Lung (tissue), 12 donors: ENCODE measurements around the gene SHH. TPM values are rescaled to one million over a fixed set of nuclear protein-coding genes. Genes with fewer than 3 reads are reported as not detected.
"Not testable (repeated sequence)": the region's sequence is repeated elsewhere in the genome, so short reads cannot be mapped to it uniquely, and the experiment has no call there.

Source experiments
- ATAC-seq: fragments of 200-7000 bp; cut with Tn5 transposase; one replicate; pipeline ENCODE4 v1.9.1; 2020; ENCODE audit warnings: moderate number of reproducible peaks; ENCODE audit not compliant: insufficient read depth, low FRiP score
- DNase-seq, 3 donors: peaks; one replicate each; pipeline ENCODE4 v3.0.0-alpha.2; 2013 to 2017
- H3K27ac ChIP-seq, 2 donors: one replicate each; pipeline ENCODE4 v1.5.1; 2013; ENCODE audit warnings: mild to moderate bottlenecking in 2 of 2, moderate library complexity in 2 of 2, control low read depth in 1 of 2, inconsistent platforms in 1 of 2, low read depth in 1 of 2, low read length in 1 of 2
- H3K27me3 ChIP-seq, 3 donors: one replicate each; pipeline ENCODE4 v1.5.1; 2013; ENCODE audit warnings: low read length in 2 of 3; ENCODE audit not compliant: control insufficient read depth in 3 of 3, insufficient read depth in 3 of 3
- H3K36me3 ChIP-seq, 4 donors: one replicate each; pipeline ENCODE4 v1.5.1; 2013; ENCODE audit warnings: low read length in 4 of 4, mild to moderate bottlenecking in 1 of 4, moderate library complexity in 1 of 4; ENCODE audit not compliant: control insufficient read depth in 4 of 4, insufficient read depth in 4 of 4
- H3K4me1 ChIP-seq, 5 donors: one replicate each; pipeline ENCODE4 v1.5.1; 2013; ENCODE audit warnings: low read length in 5 of 5, mild to moderate bottlenecking in 2 of 5, moderate library complexity in 1 of 5; ENCODE audit not compliant: control insufficient read depth in 5 of 5, insufficient read depth in 5 of 5
- H3K4me3 ChIP-seq: one replicate; pipeline ENCODE4 v1.5.1; 2013; ENCODE audit warnings: mild to moderate bottlenecking, control low read depth, moderate library complexity
- H3K9ac ChIP-seq, 2 donors: one replicate each; pipeline ENCODE4 v1.5.1; 2013; ENCODE audit warnings: low read length in 2 of 2, control low read depth in 1 of 2; ENCODE audit not compliant: insufficient read depth in 1 of 2
- H3K9me3 ChIP-seq, 4 donors: one replicate each; pipeline ENCODE4 v1.5.1; 2013; ENCODE audit warnings: low read length in 3 of 4, mild to moderate bottlenecking in 1 of 4, moderate library complexity in 1 of 4; ENCODE audit not compliant: control insufficient read depth in 4 of 4, insufficient read depth in 3 of 4
- CTCF ChIP-seq: IDR thresholded peaks from 2 replicates; pipeline ENCODE4 v1.5.1; 2012; ENCODE audit warnings: mild to moderate bottlenecking; ENCODE audit errors: control extremely low read depth, extremely low read depth
- WGBS, 2 donors: extraction: QIAGEN DNeasy Blood & Tissue Kit; methylation state at CpG; one replicate each; pipeline ENCODE4 v1.1.7; 2013; 5-methylcytosine and 5-hydroxymethylcytosine counted together
- polyA plus RNA-seq, 2 donors: library from polyadenylated mRNA; stranded (reverse); fragments of 200-250 nt; gene quantifications; one replicate each; pipeline ENCODE4 v1.2.1, GENCODE V29; 2013
- total RNA-seq, 2 donors: library from RNA; depleted of rRNA in 1 of 2; stranded (reverse); fragments of >200 nt in 1 of 2; gene quantifications; one replicate each; pipeline ENCODE4 v1.2.1, GENCODE V29; 2014 to 2021
- donor health status: control.
- donor health status: control.
- donor health status: Bipolar disorder and iron deficiency.
- donor health status: healthy.
- donor health status: DM: yes; HTN: yes; CAD: no.

SHH gene
- total and polyA plus RNA-seq, 4 donors, result 1.5 to 9.3 (median 4.4) TPM

GRCh38 chr7:155840909-155841308, 28.6 kb upstream of the SHH start:
- Histone ChIP-seq H3K9ac (no peak overlapping the region), H3K9me3 (no peaks in the 10 kb centered on the region), H3K27me3 (no peaks in the 10 kb centered on the region), H3K4me3 (no peak overlapping the region), H3K27ac (no peak overlapping the region), H3K36me3 (no peaks in the 10 kb centered on the region), H3K4me1 (peaks cover 0 to 7% (median 0%) of the 10 kb centered on the region in 5 donors)
- TF ChIP-seq CTCF, result no peak
- ATAC-seq (no peak), DNase-seq (no peak)
- WGBS, 2 donors, result 85 to 90% methylated on average over 8 of the region's 8 CpGs

- no peak for TF ChIP-seq CTCF
- Histone ChIP-seq H3K4me1 (peaks cover 0 to 7% (median 0%) of the 10 kb centered on the region in 5 donors), H3K9ac (no peak overlapping the region), H3K4me3 (no peak overlapping the region), H3K27me3 (no peaks in the 10 kb centered on the region), H3K27ac (no peak overlapping the region), H3K9me3 (no peaks in the 10 kb centered on the region), H3K36me3 (no peaks in the 10 kb centered on the region)
- 83 to 86% methylated on average over 21 of the region's 21 CpGs for WGBS, 2 donors
- DNase-seq (no peak), ATAC-seq (no peak)
These were observed 28.1 kb upstream of the SHH start for GRCh38 chr7:155840262-155840885.

GRCh38 chr7:155839461-155839860, 27.2 kb upstream of the SHH start:
- DNase-seq (no peak), ATAC-seq (no peak)
- no peaks in the 10 kb centered on the region for H3K9me3 ChIP-seq
- H3K36me3 ChIP-seq, result no peaks in the 10 kb centered on the region
- H3K4me3 ChIP-seq, result no peak overlapping the region
- H3K27ac ChIP-seq, result no peak overlapping the region
- no peak overlapping the region for H3K9ac ChIP-seq
- H3K4me1 ChIP-seq, result peaks cover 0 to 5% (median 0%) of the 10 kb centered on the region in 5 donors
- no peak for TF ChIP-seq CTCF
- H3K27me3 ChIP-seq, result no peaks in the 10 kb centered on the region
- 83 to 88% methylated on average over 8 of the region's 8 CpGs for WGBS, 2 donors

GRCh38 chr7:155838312-155838711, 26.0 kb upstream of the SHH start:
- DNase-seq, H3K27ac ChIP-seq, H3K9ac ChIP-seq, H3K4me1 ChIP-seq, H3K4me3 ChIP-seq, ATAC-seq, H3K27me3 ChIP-seq, H3K36me3 ChIP-seq, H3K9me3 ChIP-seq: not testable (repeated sequence)
- 92 to 95% methylated on average over 12 of the region's 12 CpGs for WGBS, 2 donors
